Stimulated activated naive CD4-positive, alpha-beta T cell (primary cell): ENCODE results near the gene ZFP62.
"Not testable (repeated sequence)": the region's sequence is repeated elsewhere in the genome, so short reads cannot be mapped to it uniquely, and the experiment has no call there.

ENCODE experiments used
- DNase-seq, 6 experiments: peaks; one replicate each; lab custom pipeline; 2025; lab: John Stamatoyannopoulos, UW

ZFP62 gene

GRCh38 chr5:180860887-180861822, at the start of gene ZFP62:
Gene ZFP62 (minus strand): TSS chr5:180861276. CDS start chr5:180861219, 57 bp downstream.
- peak; percentile 69 to 90 (median 78) for DNase-seq

DNA sequence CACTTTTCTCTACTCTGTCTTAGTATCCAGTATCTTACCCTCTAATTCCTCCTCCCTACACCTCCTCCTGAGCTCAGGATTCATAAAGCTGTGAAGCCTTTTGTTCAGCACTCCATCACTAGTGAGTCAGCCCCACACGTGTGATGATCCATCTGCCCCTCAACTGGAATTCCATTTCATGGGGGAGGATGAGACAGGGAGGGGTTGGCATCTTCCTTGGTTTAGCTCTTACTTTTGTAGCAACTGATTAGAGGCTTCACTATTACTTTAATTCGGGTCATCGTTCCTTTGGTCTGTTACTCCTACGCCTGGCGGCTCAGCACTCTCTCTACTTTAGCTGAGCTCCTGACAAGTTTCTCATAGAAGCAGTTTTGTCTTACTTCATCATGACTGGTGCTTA, 49.7 kb upstream of the ZFP62 start:
- no peak for DNase-seq

DNA sequence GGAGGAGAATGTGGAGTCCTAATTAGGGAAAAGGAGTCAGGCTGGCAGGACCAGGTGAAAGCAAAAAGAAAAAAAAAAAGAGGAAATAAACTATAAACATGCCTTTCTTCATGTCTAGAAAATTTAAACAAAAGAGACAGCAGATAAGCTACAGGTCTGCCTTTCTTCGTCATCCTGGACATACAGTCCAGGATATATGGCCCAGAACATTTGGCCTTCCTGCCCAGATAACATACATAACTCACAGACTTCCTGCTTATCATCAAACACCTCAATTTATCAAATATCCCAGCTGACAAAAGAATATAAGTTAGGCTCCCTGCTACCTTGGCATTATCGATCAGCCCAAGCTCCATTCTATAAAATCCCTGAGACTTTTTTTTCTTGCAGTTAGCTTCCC, 49.1 kb upstream of the ZFP62 start:
- DNase-seq: no peak

DNA sequence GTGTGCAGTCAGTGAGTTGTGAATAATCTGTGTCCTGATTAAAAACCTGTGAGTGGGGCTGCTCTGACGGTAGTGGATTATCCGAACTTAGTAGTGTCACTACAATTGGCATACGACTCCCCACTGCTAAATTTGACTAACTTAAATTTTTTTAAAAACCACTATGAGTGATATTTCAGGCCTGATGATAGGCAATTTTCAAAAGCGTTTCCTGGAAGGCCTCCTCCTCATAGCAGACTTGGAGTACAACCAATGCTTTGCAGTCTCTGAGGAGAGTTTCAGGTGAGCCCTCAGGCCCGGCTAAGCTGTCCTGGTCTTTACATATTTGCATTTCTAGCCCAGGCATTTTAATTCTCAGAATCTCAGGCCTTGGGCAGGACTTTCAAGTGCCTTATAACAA, 48.7 kb upstream of the ZFP62 start:
- no peak for DNase-seq

DNA sequence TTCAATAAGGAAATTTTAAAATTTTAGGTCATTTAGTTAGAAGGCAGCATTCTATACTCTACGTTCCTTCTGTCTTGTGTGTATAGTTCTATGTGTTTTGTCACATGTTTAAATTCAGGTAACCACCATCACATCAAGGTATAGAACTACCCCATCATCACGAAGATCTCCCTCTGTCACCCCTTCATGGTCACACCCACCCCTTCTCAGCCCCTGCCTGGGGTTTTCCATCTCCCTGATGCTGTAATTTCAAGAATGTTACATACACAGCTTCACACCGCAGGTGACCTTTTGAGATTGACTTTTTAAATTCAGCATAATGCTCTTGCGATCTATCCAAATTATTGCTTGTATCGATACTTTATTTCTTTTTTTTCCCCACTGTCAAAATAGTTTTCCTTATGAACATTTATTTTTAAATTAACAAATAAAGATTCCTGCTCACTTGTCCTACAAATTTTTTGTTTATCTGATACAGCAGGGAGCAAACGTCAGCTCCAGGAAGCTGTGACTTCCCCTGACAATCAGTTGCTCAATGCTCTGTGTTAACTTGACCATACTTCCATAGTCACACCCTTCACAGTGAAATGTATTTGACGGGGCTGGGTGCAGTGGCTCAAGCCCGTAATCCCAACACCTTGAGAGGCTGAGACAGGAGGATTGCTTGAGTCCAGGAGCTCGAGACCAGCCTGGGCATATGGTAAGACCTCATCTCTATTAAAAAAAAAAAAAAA, 48.1 kb upstream of the ZFP62 start:
- no peak for DNase-seq

DNA sequence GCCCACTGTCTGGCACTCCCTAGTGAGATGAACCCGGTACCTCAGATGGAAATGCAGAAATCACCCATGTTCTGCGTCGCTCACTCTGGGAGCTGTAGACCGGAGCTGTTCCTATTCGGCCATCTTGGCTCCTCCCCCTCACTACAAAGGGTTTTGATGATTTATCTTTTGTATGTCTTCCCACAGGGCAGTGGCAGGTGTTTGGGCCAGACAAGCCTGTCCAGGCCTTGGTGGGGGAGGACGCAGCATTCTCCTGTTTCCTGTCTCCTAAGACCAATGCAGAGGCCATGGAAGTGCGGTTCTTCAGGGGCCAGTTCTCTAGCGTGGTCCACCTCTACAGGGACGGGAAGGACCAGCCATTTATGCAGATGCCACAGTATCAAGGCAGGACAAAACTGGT, 47.3 kb upstream of the ZFP62 start:
- no peak for DNase-seq

- DNase-seq: no peak
Observed at GRCh38 chr5:180901319-180902009, 40.4 kb upstream of the ZFP62 start.

DNA sequence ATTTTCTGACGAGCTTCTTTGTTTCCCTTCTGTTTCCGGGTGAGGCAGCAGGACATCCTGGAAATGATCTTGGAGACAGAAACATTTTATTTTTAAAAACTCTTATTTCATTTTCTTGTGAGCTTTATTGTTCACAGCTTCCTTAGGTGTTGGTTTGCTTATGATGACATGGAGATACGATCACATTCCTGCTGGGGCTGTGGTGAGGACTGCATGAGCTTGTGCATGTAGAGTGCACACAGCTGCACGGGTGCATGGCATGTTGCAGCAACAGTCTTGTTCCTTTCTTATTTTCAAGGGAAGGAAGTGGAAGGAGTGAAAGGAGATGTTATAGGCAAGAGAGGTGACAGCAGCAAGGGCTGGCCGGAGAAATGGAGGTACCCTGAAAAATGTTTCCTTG, 39.1 kb upstream of the ZFP62 start:
- DNase-seq: no peak

GRCh38 chr5:180898621-180899246, 37.7 kb upstream of the ZFP62 start, which contains the start of gene BTNL8:
Gene BTNL8 (plus strand): TSS chr5:180899159. CDS start chr5:180899311, 152 bp downstream.
- no peak for DNase-seq

DNA sequence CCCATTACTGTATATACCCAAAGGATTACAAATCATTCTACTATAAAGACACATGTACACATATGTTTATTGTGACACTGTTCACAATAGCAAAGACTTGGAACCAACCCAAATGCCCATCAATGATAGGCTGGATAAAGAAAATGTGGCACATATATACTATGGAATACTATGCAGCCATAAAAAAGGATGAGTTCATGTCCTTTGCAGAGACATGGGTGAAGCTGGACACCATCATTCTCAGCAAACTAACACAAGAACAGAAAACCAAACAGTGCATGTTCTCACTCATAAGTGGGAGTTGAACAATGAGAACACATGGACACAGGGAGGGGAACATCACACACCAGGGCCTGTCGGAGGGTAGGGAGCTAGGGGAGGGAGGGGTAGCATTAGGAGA, 34.3 kb upstream of the ZFP62 start:
- not testable (repeated sequence) for DNase-seq

DNA sequence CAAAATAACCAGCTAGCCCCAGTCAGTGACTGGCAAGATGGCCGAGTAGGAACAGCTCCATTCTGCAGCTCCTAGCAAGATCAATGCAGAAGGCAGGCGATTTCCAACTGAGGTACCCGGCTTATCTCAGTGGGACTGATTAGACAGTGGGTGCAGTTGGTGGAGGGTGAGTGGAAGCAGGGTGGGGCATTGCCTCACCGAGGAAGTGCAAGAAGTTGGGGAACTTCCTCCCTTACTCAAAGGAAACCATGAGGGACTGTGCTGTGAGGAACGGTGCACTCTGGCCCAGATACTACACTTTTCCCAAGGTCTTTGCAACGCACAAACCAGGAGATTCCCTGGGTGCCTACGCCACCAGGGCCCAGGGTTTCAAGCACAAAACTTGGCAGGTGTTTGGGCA, 28.3 kb upstream of the ZFP62 start:
- no peak for DNase-seq

DNA sequence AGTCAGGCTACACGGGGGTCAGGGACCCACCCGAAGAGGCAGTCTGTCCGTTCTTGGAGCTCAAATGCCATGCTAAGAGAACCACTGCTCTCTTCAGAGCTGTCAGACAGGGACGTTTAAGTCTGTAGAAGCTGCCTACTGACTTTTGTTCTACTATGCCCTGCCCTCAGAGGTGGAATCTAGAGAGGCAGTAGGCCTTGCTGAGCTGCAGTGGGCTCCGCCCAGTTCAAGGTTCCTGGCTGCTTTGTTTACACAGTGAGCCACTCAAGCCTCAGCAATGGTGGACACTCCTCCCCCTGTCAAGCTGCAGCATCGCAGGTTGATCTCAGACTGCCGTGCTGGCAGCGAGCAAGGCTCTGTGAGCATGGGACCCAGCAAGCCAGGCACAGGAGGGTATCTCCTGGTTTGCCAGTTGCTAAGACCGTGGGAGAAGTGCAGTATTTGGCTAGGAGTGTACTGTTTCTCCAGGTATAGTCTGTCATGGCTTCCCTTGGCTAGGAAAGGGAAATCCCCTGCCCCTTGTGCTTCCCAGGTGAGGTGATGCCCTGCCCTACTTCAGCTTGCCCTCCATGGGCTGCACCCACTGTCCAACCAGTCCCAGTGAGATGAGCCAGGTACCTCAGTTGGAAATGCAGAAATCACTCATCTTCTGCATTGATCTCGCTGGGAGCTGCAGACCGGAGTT, 24.9 kb upstream of the ZFP62 start:
- not testable (repeated sequence) for DNase-seq

GRCh38 chr5:180875860-180876426, 14.9 kb upstream of the ZFP62 start:
- no peak for DNase-seq

GRCh38 chr5:180874804-180875582, 13.9 kb upstream of the ZFP62 start:
- no peak for DNase-seq

DNA sequence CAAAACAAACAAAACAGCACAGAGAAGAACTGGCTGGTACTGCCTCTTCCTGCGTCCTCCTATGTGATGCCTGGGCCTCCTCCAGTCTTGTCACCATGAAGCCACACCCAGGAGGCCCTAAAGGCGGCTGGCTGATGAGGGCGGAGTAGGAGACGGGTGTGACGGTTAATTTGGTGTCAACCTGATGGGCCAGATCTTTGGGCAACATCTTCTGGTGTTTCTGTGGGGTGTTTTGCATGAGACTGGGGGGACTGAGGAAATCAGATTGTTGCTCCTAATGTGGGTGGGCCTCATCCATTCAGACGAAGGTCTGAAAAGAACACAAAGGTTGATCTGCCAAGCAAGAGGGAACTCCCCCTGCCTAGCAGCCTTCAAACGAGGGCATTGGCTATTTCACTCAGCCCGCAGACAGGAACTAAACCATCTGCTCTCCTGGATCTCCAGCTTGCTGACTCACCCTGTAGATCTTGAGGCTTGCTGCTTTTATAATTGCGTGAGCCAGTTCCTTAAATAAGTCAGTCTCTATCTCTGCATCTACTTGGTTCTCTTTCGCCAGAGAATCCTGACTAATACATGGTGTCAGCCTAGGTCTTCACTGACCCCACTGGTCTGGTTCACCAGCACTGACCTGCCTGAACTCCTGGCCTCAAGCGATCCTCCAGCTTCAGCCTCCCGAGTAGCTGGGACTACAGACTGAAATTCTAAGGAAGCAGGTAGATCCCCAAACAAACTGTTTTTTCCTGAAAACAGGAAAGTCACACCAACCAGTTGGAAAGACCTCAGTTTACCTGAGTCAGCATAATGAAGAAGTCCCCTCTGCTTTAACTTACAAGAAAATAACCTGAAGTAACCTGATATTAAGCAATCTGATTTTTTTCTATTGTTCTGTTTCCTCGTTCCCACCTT, 12.8 kb upstream of the ZFP62 start:
- DNase-seq: no peak

DNA sequence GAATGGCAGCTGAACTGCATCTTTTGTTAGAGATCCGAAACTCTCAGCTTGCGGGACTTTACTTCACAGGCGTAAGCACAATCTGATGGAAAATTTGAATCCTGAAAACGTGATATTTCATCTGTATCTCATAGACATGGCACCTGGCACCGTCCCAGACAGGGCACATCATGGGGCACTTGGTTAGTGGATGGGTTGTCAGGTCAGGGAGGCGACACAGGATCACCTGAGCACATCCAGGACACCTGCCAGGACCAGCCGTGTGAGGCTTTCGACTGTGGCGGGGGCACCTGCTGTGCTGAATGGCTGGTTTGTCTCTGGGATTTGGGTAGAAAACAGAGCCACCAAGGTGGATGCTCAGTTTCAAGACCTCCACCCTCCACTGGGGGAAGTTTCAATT, 11.3 kb upstream of the ZFP62 start:
- DNase-seq: no peak

- no peak for DNase-seq
Observed at GRCh38 chr5:180870276-180871068, 9.4 kb upstream of the ZFP62 start.

DNA sequence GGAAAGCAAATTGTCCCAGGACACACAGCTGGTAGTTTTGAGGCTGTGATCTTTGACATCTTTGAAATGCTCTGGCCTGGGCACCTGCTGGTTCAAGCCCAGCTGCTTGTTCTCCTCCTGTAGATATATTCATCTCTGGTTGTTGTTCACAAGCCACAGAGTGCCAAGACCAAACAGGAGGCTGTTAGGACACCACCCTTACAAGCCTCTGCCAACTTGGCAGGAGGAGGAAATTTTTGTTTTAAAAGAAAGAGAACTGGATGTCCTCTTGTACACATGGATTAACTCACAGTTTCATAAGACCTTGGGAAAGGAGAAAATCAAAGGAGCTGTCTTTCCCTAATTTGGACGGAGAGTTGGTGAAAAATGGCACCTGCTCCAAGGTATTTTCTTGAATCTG, 8.5 kb upstream of the ZFP62 start:
- no peak for DNase-seq
